AG04449 (cell line): ENCODE results near the gene MRPL14.

Experiments
- CTCF ChIA-PET: fragments of 350-600 bp; formaldehyde crosslinking; extraction: SDS; loops from one replicate; lab custom pipeline; 2021; ENCODE audit warnings: antibody characterized with exemption; lab: Yijun Ruan, JAX
- POLR2A ChIA-PET: fragments of 400-600, 350-600 bp; formaldehyde crosslinking; extraction: SDS; loops from one replicate; lab custom pipeline; 2020; ENCODE audit warnings: antibody characterized with exemption, inconsistent platforms; lab: Yijun Ruan, JAX
- DNase-seq: peaks from one replicate; pipeline ENCODE4 v3.0.0-alpha.2; 2010; ENCODE audit warnings: low read depth, low spot score
- H3K4me3 ChIP-seq: 2 replicates; pipeline ENCODE4 v1.5.1; 2011; ENCODE audit warnings: low read depth, mild to moderate bottlenecking, control low read depth, low read length
- CTCF ChIP-seq: IDR thresholded peaks from one replicate; pipeline ENCODE4 v1.5.1; 2011; ENCODE audit warnings: mild to moderate bottlenecking, moderate library complexity, low read length, control low read depth, inconsistent platforms; ENCODE audit not compliant: insufficient read depth; ENCODE audit errors: missing control alignments

MRPL14 gene

GRCh38 chr6:44158770-44159228 lies 31.5 kb upstream of the MRPL14 start, which contains the start of gene CAPN11:
Gene CAPN11 (plus strand): TSS chr6:44158820. CDS start chr6:44158849, 29 bp downstream.
- H3K4me3 ChIP-seq: no peak within 1 kb of the TSS
- no peak for DNase-seq
- no peak for TF ChIP-seq CTCF
- ChIA-PET CTCF (interaction anchor here (1.2 to 11.1 kb wide), 4 partner anchors 10 to 98 kb away, joined by 3 to 142 read pairs (median 4); no protein-coding TSS in a partner anchor), POLR2A (no interaction called here)

DNA sequence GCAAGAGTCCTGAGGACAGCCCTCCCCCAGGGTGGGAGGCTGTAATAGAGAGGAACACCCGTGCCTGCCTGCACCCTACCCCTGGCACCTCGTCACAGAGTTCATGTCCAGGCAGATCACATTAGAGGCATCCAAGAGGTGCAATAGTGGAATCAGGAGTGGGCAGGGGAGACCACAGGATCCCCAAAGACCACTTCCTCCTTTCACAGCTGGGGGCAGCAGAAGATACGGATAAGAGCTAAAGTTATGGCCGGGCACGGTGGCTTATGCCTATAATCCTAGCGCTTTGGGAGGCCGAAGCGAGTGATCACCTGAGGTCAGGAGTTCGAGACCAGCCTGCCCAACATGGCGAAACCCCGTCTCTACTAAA lies 29.9 kb upstream of the MRPL14 start:
- ChIA-PET POLR2A (interaction anchor here (0.7 kb wide), 1 partner anchor 482 kb away, joined by 3 read pairs; no protein-coding TSS in a partner anchor), CTCF (interaction anchor here (0.6 to 11.1 kb wide), 5 partner anchors 9 to 77 kb away, joined by 3 to 142 read pairs (median 4); no protein-coding TSS in a partner anchor)
- H3K4me3 ChIP-seq: no peak overlapping the region
- TF ChIP-seq CTCF: no peak
- no peak for DNase-seq

DNA sequence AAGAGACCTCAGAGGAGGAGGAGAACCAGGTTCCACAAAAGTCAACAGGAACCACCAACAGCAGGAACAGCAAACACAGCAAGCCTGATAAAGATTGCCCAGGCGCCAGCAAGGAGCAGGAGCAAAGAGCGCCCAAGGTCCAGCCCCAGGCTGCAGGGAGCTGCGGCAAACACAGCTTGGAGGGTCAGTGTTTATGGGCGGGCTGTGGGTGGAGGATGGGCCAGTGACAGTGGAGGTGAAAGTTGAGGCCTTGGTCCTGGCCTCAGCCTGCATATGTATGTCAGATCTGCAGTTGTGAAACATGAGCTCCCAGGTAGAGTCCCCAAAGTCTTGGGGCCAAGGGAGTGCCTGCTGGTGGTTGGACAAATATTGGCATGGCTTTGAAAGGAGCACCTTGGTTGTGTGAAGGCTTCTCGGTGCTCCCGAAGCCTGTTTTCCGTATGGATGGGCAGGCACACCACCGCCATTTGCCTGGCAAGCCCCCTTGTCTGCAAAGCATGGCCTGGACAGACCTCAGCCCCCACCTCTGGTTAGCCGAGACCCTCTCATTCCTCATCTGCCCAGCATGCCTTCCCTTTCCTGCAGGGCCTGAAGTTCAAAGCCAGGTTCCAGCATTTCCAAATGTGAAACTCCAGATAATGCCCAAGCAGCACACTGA lies 29.4 kb upstream of the MRPL14 start:
- ChIA-PET POLR2A (no interaction called here), CTCF (interaction anchor here (0.6 to 11.1 kb wide), 6 partner anchors 10 to 78 kb away, joined by 3 to 142 read pairs (median 4); no protein-coding TSS in a partner anchor)
- TF ChIP-seq CTCF: no peak
- DNase-seq: no peak
- H3K4me3 ChIP-seq: no peak overlapping the region

- DNase-seq: no peak
- ChIA-PET CTCF (interaction anchor here (0.8 to 11.1 kb wide), 14 partner anchors 9 to 184 kb away, joined by 3 to 142 read pairs (median 6); no protein-coding TSS in a partner anchor), POLR2A (no interaction called here)
- TF ChIP-seq CTCF: no peak
- H3K4me3 ChIP-seq: no peak overlapping the region
Measured at GRCh38 chr6:44154067-44154466, 26.8 kb upstream of the MRPL14 start.

GRCh38 chr6:44152533-44152932 lies 25.3 kb upstream of the MRPL14 start:
- no peak for TF ChIP-seq CTCF
- no peak for DNase-seq
- H3K4me3 ChIP-seq: no peak overlapping the region
- ChIA-PET CTCF (interaction anchor here (1.0 to 11.1 kb wide), 13 partner anchors 8 to 62 kb away, joined by 3 to 142 read pairs (median 5); no protein-coding TSS in a partner anchor), POLR2A (no interaction called here)

GRCh38 chr6:44152109-44152461 lies 24.8 kb upstream of the MRPL14 start:
- ChIA-PET CTCF (interaction anchor here (1.1 to 11.1 kb wide), 18 partner anchors 8 to 82 kb away, joined by 3 to 142 read pairs (median 8); no protein-coding TSS in a partner anchor), POLR2A (no interaction called here)
- no peak for DNase-seq

More at GRCh38 chr6:44152109-44152461, 24.8 kb upstream of the MRPL14 start:
- H3K4me3 ChIP-seq: no peak overlapping the region
- TF ChIP-seq CTCF: no peak
